Brain pericyte (primary cell): ENCODE results near the gene TCIRG1.
"Not testable (repeated sequence)": the region's sequence is repeated elsewhere in the genome, so short reads cannot be mapped to it uniquely, and the experiment has no call there.

Experiments used
- DNase-seq: peaks from one replicate; pipeline ENCODE4 v3.0.0-alpha.2; 2012; ENCODE audit warnings: low read depth, low spot score

TCIRG1 gene

GRCh38 chr11:68038718-68039525 is at the start of gene TCIRG1:
Gene TCIRG1 (plus strand): TSS chr11:68039025. CDS start chr11:68041272, 2,247 bp downstream.
- no peak for DNase-seq

- not testable (repeated sequence) for DNase-seq
These were observed 48.1 kb upstream of the TCIRG1 start for GRCh38 chr11:67990546-67991346.

GRCh38 chr11:67991347-67992121 is 47.3 kb upstream of the TCIRG1 start:
- not testable (repeated sequence) for DNase-seq

- DNase-seq, result not testable (repeated sequence)
These were observed 45.0 kb upstream of the TCIRG1 start for GRCh38 chr11:67993821-67994220.

- not testable (repeated sequence) for DNase-seq
These were observed 44.4 kb upstream of the TCIRG1 start for GRCh38 chr11:67994387-67994786.

GRCh38 chr11:67995129-67995528 is 43.7 kb upstream of the TCIRG1 start:
- DNase-seq, result not testable (repeated sequence)

GRCh38 chr11:67995579-67995978 is 43.2 kb upstream of the TCIRG1 start:
- not testable (repeated sequence) for DNase-seq

- no peak for DNase-seq
These were observed 42.8 kb upstream of the TCIRG1 start for GRCh38 chr11:67996051-67996450.

GRCh38 chr11:67996622-67997474 is 42.0 kb upstream of the TCIRG1 start:
- DNase-seq, result no peak

- DNase-seq, result no peak
These were observed 41.3 kb upstream of the TCIRG1 start for GRCh38 chr11:67997475-67997921.

GRCh38 chr11:67998150-67999045 is 40.4 kb upstream of the TCIRG1 start:
- DNase-seq, result no peak

GRCh38 chr11:67999201-67999629 is 39.6 kb upstream of the TCIRG1 start:
- no peak for DNase-seq

GRCh38 chr11:67999704-68000103 is 39.1 kb upstream of the TCIRG1 start:
- DNase-seq, result no peak

GRCh38 chr11:68002575-68002937 is 36.3 kb upstream of the TCIRG1 start:
- DNase-seq, result no peak

- DNase-seq, result no peak
These were observed 35.6 kb upstream of the TCIRG1 start for GRCh38 chr11:68002938-68003845.

- no peak for DNase-seq
These were observed 34.8 kb upstream of the TCIRG1 start, which contains the start of gene UNC93B1 for GRCh38 chr11:68003846-68004550. Gene UNC93B1 (minus strand): TSS chr11:68004097. CDS start chr11:68004043, 54 bp downstream.

GRCh38 chr11:68004551-68005335 is 34.1 kb upstream of the TCIRG1 start:
- no peak for DNase-seq
